Measurements from ENCODE around the gene GREB1. TPM values are rescaled to one million over a fixed set of nuclear protein-coding genes. Genes with fewer than 3 reads are reported as not detected.
A peak's percentile ranks its signal among the peaks of the same experiment; 100 is the strongest.

The GREB1 gene
- total and polyA plus RNA-seq, 2 of the 13 experiments (the other 11 are each of a cell fraction or from before 2014, with no cell fraction given): 31.3 to 61.2 TPM

- TF ChIP-seq MTA1 (CRISPR knock-in tag; IDR thresholded peaks at IDR 0.05; ENCODE audit: borderline replicate concordance) (0 out of 2 replicates have a peak, but pooled peaks have one; percentile 31), ETV6 (CRISPR knock-in tag; conservative IDR thresholded peaks at IDR 0.05) (no peak), ZNF687 (CRISPR knock-in tag; IDR thresholded peaks at IDR 0.05) (peak; percentile 72), ZNF674 (CRISPR knock-in tag; IDR thresholded peaks at IDR 0.05; ENCODE audit: low read depth) (no peak), TIGD3 (CRISPR knock-in tag; IDR thresholded peaks at IDR 0.05; ENCODE audit: borderline replicate concordance) (no peak), ZNF383 (CRISPR knock-in tag; IDR thresholded peaks at IDR 0.05; ENCODE audit: borderline replicate concordance) (no peak), ZNF318 (CRISPR knock-in tag; IDR thresholded peaks at IDR 0.05) (0 out of 2 replicates have a peak, but pooled peaks have one; percentile 65), FOXA3 (CRISPR knock-in tag; IDR thresholded peaks at IDR 0.05) (no peak), FOXK2 (IDR thresholded peaks at IDR 0.05) (no peak), GPN1 (CRISPR knock-in tag; IDR thresholded peaks at IDR 0.05; ENCODE audit: borderline replicate concordance) (no peak), JUNB (CRISPR knock-in tag; IDR thresholded peaks at IDR 0.05; ENCODE audit: borderline replicate concordance) (no peak), ZNF280D (CRISPR knock-in tag; IDR thresholded peaks at IDR 0.05) (no peak)
These were observed 2.9 kb upstream of the GREB1 start (continued) for GRCh38 chr2:11530864-11531465.

Measured in HepG2 (cell line).